Measurements from ENCODE around the gene XRCC1.

XRCC1 gene

DNA sequence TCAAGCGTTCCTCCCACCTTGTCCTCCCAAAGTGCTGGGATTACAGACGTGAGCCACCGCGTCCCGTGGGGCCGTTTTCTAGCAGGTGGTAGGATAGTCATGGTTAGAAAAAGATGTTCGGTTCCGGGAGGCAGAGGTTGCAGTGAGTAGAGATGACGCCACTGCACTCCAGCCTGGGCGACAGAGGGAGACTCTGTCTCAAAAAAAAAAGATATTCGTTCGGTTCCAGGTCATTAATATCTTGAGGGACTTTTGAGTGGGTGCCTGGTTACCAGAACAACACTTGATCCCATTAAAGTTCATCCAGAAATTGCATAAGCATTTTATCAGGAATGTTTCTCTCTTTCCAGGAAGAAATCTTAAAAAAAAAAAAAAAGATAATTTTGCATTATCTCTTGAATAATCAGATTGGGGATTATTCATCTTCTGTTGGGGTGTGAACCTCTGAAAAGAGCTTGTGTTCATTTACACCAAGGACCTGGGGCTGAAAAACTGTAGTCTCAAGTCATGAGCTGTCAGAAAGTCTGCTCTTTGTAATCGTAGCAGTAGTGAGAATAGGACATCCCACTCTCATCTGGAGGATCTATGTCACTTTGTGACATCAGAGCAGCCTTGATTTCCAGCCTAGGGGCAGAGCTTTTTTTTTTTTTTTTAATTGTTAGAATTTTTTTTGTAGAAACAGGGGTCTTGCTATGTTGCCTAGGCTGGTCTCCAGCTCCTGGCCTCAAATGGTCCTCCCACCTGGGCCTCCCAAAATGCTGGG, 47.3 kb downstream of the XRCC1 start:
- Histone ChIP-seq H3K14ac (ENCODE audit: low read length) (no peak overlapping the region), H3K27ac (replicated peaks; ENCODE audit: low read length) (no peak overlapping the region), H2AK5ac (ENCODE audit: low read depth, low read length) (peak overlapping the region; percentile 75), H4K91ac (ENCODE audit: low read depth, low read length, poor library complexity) (no peak overlapping the region), H3K9ac (ENCODE audit: low read depth, low read length, poor library complexity) (no peak overlapping the region), H3K9me3 (replicated peaks in 1 of 2; ENCODE audit: control insufficient read depth in 2 of 2, insufficient read depth in 1 of 2, low read depth in 1 of 2, low read length in 2 of 2) (no peaks in the 10 kb centered on the region), H3K4me3 (ENCODE audit: low read length in 2 of 2) (no peak overlapping the region), H3K4me1 (ENCODE audit: control insufficient read depth in 2 of 2, insufficient read depth in 1 of 2, low read depth in 1 of 2, low read length in 2 of 2) (peaks cover 11 to 21% of the 10 kb centered on the region in 2 donors), H2BK5ac (ENCODE audit: low read length) (no peak overlapping the region), H3K23ac (ENCODE audit: low read depth, low read length, poor library complexity) (no peak overlapping the region), H3K36me3 (replicated peaks in 1 of 2; ENCODE audit: control insufficient read depth in 2 of 2, insufficient read depth in 2 of 2, low read length in 2 of 2) (no peaks in the 10 kb centered on the region), H2BK12ac (ENCODE audit: low read length) (no peak overlapping the region), H3K79me1 (ENCODE audit: low read depth, low read length) (peaks cover 2% of the 10 kb centered on the region), H3K27me3 (ENCODE audit: control insufficient read depth in 3 of 3, insufficient read depth in 3 of 3, low read depth in 1 of 3, low read length in 3 of 3) (peaks cover 0 to 11% (median 4%) of the 10 kb centered on the region in 3 experiments), H4K8ac (ENCODE audit: low read depth, low read length) (no peak overlapping the region), H3K4ac (ENCODE audit: low read length) (no peak overlapping the region), H2BK120ac (ENCODE audit: low read depth, low read length) (no peak overlapping the region), H3K4me2 (ENCODE audit: insufficient read depth, low read length, poor library complexity, severe bottlenecking) (no peak overlapping the region), H2AFZ (ENCODE audit: low read length) (peak overlapping the region; percentile 30), H3K18ac (ENCODE audit: low read length) (no peak overlapping the region), H2BK15ac (ENCODE audit: low read length) (no peak overlapping the region)
- DNase-seq (ENCODE audit: low spot score) = no peak
- no CpG with 5 or more reads among the region's 13 CpGs for WGBS, 2 donors (ENCODE audit: extremely low coverage in 2 of 2, insufficient read length in 2 of 2, insufficient replicate concordance in 1 of 2)

DNA sequence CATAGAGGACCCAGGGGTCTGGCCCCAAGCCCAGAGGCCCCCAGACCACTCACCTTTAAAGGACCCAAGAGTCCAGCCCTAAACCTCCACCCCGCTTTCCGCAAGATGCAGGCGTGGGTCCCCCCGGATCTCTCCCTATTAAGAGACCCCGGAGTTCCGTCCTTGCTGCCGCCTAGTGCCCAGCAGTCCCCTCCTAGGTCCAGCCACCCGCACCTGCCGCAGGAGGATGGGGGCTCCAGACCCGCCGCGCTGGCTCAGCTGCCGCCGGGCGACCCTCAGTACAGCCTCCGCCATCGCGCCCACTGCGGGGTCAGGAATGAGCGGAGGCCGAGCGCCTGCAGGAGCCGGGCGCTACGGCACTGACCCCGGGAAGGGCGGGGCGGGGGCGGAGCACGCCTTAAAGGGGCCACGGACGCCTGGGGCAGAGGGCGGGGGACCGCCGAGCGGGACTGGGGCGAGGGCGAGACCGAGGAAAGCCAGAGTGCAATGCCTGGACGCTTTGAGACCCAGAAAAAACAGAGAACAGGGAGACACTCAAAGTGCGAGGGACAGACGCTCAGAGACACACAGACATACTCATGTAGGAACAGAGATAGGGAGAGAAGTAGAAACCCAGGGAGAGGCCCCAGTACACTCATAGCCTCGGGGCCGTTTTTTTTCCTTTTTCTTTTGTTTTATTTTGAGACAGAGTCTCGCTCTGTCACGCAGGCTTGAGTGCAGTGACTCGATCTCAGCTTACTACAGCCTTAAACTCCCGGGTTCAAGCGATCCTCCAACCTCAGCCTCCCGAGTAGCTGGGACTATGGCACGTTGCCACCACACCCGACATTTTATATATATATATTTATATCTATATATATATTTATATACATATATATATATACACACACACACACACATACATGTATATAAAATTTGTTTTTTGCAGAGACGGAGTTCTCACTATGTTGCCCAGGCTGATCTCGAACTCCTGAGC, 48.2 kb downstream of the XRCC1 start, which contains the start of gene ETHE1:
ETHE1 (minus strand) TSS at position 318 of the 976 bp plus-strand sequence; CDS start at position 294, 24 bp downstream.
- Histone ChIP-seq H3K23ac (ENCODE audit: low read depth, low read length, poor library complexity) (no peak within 1 kb of the TSS), H4K8ac (ENCODE audit: low read depth, low read length) (peak within 1 kb of the TSS; percentile 76), H2BK15ac (ENCODE audit: low read length) (peak within 1 kb of the TSS; percentile 64), H3K27ac (replicated peaks; ENCODE audit: low read length) (no peak within 1 kb of the TSS), H3K4ac (ENCODE audit: low read length) (no peak within 1 kb of the TSS), H2AK5ac (ENCODE audit: low read depth, low read length) (peak within 1 kb of the TSS; percentile 10), H3K4me1 (ENCODE audit: control insufficient read depth in 2 of 2, insufficient read depth in 1 of 2, low read depth in 1 of 2, low read length in 2 of 2) (peaks cover 7 to 16% of the 10 kb centered on the region in 2 donors), H4K91ac (ENCODE audit: low read depth, low read length, poor library complexity) (no peak within 1 kb of the TSS), H2BK5ac (ENCODE audit: low read length) (peak within 1 kb of the TSS; percentile 24), H2BK120ac (ENCODE audit: low read depth, low read length) (no peak within 1 kb of the TSS), H3K4me3 (ENCODE audit: low read length in 2 of 2) (peak within 1 kb of the TSS; percentile 61 to 92), H3K4me2 (ENCODE audit: insufficient read depth, low read length, poor library complexity, severe bottlenecking) (peak within 1 kb of the TSS; percentile 97), H3K14ac (ENCODE audit: low read length) (peak within 1 kb of the TSS; percentile 82), H3K79me1 (ENCODE audit: low read depth, low read length) (peaks cover 2% of the 10 kb centered on the region), H3K9me3 (replicated peaks in 1 of 2; ENCODE audit: control insufficient read depth in 2 of 2, insufficient read depth in 1 of 2, low read depth in 1 of 2, low read length in 2 of 2) (no peaks in the 10 kb centered on the region), H3K18ac (ENCODE audit: low read length) (peak within 1 kb of the TSS; percentile 85), H2BK12ac (ENCODE audit: low read length) (no peak within 1 kb of the TSS), H2AFZ (ENCODE audit: low read length) (peak within 1 kb of the TSS; percentile 97), H3K9ac (ENCODE audit: low read depth, low read length, poor library complexity) (peak within 1 kb of the TSS; percentile 86), H3K27me3 (ENCODE audit: control insufficient read depth in 3 of 3, insufficient read depth in 3 of 3, low read depth in 1 of 3, low read length in 3 of 3) (peaks cover 0 to 11% (median 4%) of the 10 kb centered on the region in 3 experiments), H3K36me3 (replicated peaks in 1 of 2; ENCODE audit: control insufficient read depth in 2 of 2, insufficient read depth in 2 of 2, low read length in 2 of 2) (no peaks in the 10 kb centered on the region)
- WGBS, 2 donors (ENCODE audit: extremely low coverage in 2 of 2, insufficient read length in 2 of 2, insufficient replicate concordance in 1 of 2) = no CpG with 5 or more reads among the region's 54 CpGs
- peak; percentile 65 for DNase-seq (ENCODE audit: low spot score)

DNA sequence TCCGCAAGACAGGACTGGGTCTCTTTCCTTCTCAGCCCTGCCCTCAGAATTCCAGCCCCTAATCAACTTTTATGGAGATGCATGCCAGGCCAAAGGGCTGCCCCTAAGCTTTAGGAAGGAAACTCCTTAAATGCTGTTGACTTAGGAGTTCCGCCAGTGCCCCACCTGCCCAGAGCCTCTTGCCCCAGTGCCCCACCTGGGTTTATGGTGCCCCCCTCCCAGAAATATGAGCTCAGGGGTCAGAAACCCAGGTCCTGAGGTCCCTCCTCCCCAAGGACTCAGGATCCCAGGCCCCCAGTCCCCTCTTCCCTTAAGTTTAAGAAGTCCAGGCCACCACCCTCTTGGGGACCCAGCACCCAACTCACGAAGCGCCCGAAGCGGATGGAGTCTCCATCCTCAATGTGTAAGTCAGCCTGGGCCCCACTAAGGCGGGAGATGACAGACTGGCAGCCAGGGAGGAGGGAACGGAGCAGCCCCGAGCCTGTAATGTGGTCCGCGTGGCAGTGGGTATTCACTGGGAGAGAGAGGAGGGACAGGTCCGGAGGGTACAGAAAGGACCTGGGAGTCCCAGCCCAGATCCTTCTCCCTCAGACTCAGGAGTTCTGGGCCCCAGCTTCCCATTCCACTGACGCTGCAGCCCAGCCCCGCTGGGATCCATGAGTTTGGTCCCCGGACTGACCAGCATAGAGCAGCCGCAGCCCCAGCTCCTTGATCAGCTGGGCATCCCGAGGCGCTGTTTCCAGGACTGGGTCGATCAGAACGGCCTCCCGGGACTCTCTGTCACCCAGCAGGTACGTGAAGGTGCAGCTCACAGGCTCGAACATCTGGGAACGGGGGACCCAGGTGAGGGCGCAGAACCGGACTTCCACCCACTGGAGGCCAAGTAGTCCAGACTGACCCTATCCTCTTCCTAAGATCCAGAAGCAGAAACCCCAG, 49.2 kb downstream of the XRCC1 start:
- Histone ChIP-seq H2BK15ac (ENCODE audit: low read length) (peak overlapping the region; percentile 64), H3K14ac (ENCODE audit: low read length) (peak overlapping the region; percentile 59), H3K4me3 (ENCODE audit: low read length in 2 of 2) (peak overlapping the region; percentile 61 to 92), H4K91ac (ENCODE audit: low read depth, low read length, poor library complexity) (no peak overlapping the region), H3K4ac (ENCODE audit: low read length) (no peak overlapping the region), H2BK5ac (ENCODE audit: low read length) (peak overlapping the region; percentile 24), H3K4me1 (ENCODE audit: control insufficient read depth in 2 of 2, insufficient read depth in 1 of 2, low read depth in 1 of 2, low read length in 2 of 2) (peaks cover 7 to 15% of the 10 kb centered on the region in 2 donors), H3K23ac (ENCODE audit: low read depth, low read length, poor library complexity) (no peak overlapping the region), H3K9ac (ENCODE audit: low read depth, low read length, poor library complexity) (peak overlapping the region; percentile 86), H3K36me3 (replicated peaks in 1 of 2; ENCODE audit: control insufficient read depth in 2 of 2, insufficient read depth in 2 of 2, low read length in 2 of 2) (no peaks in the 10 kb centered on the region), H3K9me3 (replicated peaks in 1 of 2; ENCODE audit: control insufficient read depth in 2 of 2, insufficient read depth in 1 of 2, low read depth in 1 of 2, low read length in 2 of 2) (no peaks in the 10 kb centered on the region), H2AK5ac (ENCODE audit: low read depth, low read length) (peak overlapping the region; percentile 10), H4K8ac (ENCODE audit: low read depth, low read length) (peak overlapping the region; percentile 76), H3K4me2 (ENCODE audit: insufficient read depth, low read length, poor library complexity, severe bottlenecking) (peak overlapping the region; percentile 97), H3K27me3 (ENCODE audit: control insufficient read depth in 3 of 3, insufficient read depth in 3 of 3, low read depth in 1 of 3, low read length in 3 of 3) (peaks cover 0 to 11% (median 4%) of the 10 kb centered on the region in 3 experiments), H3K27ac (replicated peaks; ENCODE audit: low read length) (no peak overlapping the region), H2AFZ (ENCODE audit: low read length) (peak overlapping the region; percentile 97), H3K18ac (ENCODE audit: low read length) (peak overlapping the region; percentile 59), H3K79me1 (ENCODE audit: low read depth, low read length) (peaks cover 2% of the 10 kb centered on the region), H2BK120ac (ENCODE audit: low read depth, low read length) (no peak overlapping the region), H2BK12ac (ENCODE audit: low read length) (no peak overlapping the region)
- no peak for DNase-seq (ENCODE audit: low spot score)
- no CpG with 5 or more reads among the region's 26 CpGs for WGBS, 2 donors (ENCODE audit: extremely low coverage in 2 of 2, insufficient read length in 2 of 2, insufficient replicate concordance in 1 of 2)
